Central memory CD8-positive, alpha-beta T cell (primary cell): Measurements from ENCODE around the gene TJP3.

ENCODE experiments used
- ATAC-seq: fragments of 150-1000 bp; cut with Tn5 transposase; replicated peaks from 2 replicates; pipeline ENCODE4 v1.10.0; 2022; ENCODE audit warnings: mild to moderate bottlenecking, moderate FRiP score, moderate number of reproducible peaks; ENCODE audit not compliant: poor library complexity, severe bottlenecking; ENCODE audit errors: extremely low read depth
- DNase-seq, 2 donors: peaks; one replicate each; pipeline ENCODE4 v3.0.0; 2021; ENCODE audit warnings: low spot score in 2 of 2
- H3K27ac Mint-ChIP-seq: one replicate; pipeline ENCODE4 v1.8.0; 2022; ENCODE audit warnings: low read depth, mild to moderate bottlenecking, moderate library complexity, mixed read lengths
- H3K27me3 Mint-ChIP-seq: one replicate; pipeline ENCODE4 v1.8.0; 2022; ENCODE audit warnings: mixed read lengths
- H3K36me3 Mint-ChIP-seq: one replicate; pipeline ENCODE4 v1.8.0; 2022; ENCODE audit warnings: mild to moderate bottlenecking, moderate library complexity, mixed read lengths; ENCODE audit not compliant: insufficient read depth
- H3K4me1 Mint-ChIP-seq: one replicate; pipeline ENCODE4 v1.8.0; 2022; ENCODE audit warnings: mixed read lengths
- H3K4me3 Mint-ChIP-seq: one replicate; pipeline ENCODE4 v1.8.0; 2022; ENCODE audit warnings: mild to moderate bottlenecking, moderate library complexity, mixed read lengths
- H3K9me3 Mint-ChIP-seq: one replicate; pipeline ENCODE4 v1.8.0; 2022; ENCODE audit warnings: mixed read lengths

Gene TJP3

GRCh38 chr19:3698386-3698950 is 9.7 kb upstream of the TJP3 start:
- Mint-ChIP-seq H3K9me3 (no peaks in the 10 kb centered on the region), H3K27me3 (no peaks in the 10 kb centered on the region), H3K36me3 (no peaks in the 10 kb centered on the region), H3K4me1 (peaks cover 44% of the 10 kb centered on the region), H3K4me3 (peak overlapping the region; percentile 92), H3K27ac (peak overlapping the region; percentile 77)
- DNase-seq (no peak), ATAC-seq (no peak)

DNA sequence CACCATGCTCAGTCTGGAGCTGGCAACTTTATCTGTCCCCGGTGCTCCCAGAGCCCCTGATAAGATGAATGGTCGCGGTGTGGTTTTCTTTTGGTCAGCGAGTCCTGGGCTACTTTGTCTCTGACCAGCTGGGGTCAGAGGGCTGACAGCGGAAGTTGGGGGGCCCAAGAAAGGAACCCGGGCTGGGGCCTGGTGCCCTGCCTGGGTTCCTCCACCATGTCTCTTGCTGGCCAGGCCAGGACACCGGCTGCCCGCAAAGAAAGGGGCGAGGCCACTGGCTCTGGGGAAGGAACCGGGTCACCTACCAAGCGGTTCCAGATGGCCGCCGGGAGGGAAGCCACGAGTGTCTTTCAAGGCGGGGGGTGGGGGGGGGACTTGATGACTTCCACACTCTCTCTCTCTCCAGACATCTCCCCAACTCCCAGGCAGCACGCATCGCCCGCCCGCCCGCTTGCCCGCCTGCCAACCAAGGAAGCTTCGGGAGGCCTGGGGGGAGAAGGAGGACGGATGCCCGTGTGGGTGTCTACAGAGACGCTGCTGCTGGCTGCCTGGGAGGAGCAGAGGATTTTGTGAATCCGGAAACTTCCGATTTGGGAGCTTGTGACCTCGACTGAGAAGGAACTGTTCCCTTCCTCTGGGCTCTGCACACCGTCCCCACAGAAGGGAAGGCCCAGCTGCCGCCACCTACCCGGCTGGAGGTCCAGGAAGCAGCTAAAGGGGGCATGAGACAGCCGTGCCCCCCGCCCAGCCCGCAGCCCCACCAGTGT is 9.0 kb upstream of the TJP3 start:
- H3K27me3 Mint-ChIP-seq = no peaks in the 10 kb centered on the region
- peak overlapping the region; percentile 92 for H3K4me3 Mint-ChIP-seq

DNA sequence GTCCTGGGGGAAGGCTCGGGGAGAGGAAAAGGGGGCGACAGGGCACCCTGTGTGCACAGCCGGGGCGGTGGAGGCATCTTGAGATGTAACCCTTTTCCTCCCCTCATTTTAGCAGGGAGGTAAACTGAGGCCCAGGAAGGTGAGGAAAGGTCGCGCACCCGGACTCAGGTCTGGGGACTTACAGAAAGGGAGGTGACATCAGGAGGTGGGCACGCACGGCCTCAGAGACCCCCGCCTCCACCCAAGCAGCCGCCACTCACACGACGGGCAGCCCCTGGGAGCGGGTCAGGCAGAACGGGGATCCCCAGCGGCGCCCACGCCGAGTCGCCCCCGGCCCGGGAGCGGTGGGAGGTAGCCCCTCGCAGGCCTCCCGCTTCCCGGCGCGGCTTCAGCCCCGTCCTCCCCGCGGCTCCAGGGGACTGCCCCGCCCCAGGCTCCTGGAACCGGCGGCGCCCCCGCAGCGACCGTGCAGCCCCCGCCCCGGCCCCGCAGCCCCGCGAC is 8.4 kb upstream of the TJP3 start:
- DNase-seq = no peak
- peak overlapping the region; percentile 72 for H3K27ac Mint-ChIP-seq
- peak overlapping the region; percentile 92 for H3K4me3 Mint-ChIP-seq
- no peaks in the 10 kb centered on the region for H3K27me3 Mint-ChIP-seq
- H3K36me3 Mint-ChIP-seq = no peaks in the 10 kb centered on the region
- peaks cover 38% of the 10 kb centered on the region for H3K4me1 Mint-ChIP-seq
- no peak for ATAC-seq
- H3K9me3 Mint-ChIP-seq = no peaks in the 10 kb centered on the region

More for the DNA sequence above, 9.0 kb upstream of the TJP3 start:
- no peak for DNase-seq
- Mint-ChIP-seq H3K27ac (peak overlapping the region; percentile 72), H3K9me3 (no peaks in the 10 kb centered on the region), H3K36me3 (no peaks in the 10 kb centered on the region), H3K4me1 (peaks cover 43% of the 10 kb centered on the region)
- ATAC-seq = no peak

DNA sequence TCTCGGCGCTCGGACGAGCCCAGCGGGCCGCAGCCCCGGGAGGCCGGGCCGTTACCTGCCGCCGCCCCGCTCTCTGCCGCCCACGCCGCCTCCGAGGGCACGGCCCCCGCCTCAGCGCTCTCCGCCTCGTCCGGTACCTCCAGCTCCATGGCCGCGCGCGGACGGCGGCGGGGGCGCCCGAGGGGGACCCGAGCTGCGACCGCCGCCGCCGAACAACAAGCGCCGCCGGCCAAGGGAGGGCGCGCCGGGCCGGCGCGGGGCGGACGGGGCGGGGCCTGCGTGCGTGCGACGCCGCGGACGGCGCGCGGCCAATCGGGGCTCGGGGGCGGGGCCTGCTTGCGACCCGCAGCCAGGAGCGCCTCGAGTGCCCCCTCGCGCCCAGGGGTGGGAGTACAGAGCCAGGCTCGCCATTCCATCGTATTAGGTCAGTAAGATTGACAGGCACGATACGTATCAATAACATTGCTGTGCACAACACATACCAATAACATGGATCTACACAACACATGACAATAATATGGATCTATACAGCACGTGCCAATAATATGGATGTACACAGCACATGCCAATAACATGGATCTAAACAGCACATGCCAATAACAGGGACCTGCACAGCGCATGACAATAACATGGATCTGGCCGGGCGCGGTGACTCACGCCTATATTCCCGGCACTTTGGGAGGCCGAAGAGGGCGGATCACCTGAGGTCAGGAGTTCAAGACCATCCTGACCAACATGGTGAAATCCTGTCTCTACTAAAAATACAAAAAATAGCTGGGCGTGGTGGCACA is 7.7 kb upstream of the TJP3 start, which contains the start of gene PIP5K1C:
PIP5K1C (minus strand) TSS at position 227 of the 791 bp plus-strand sequence; CDS start at position 149, 78 bp downstream.
- Mint-ChIP-seq H3K9me3 (no peaks in the 10 kb centered on the region), H3K4me3 (peak within 1 kb of the TSS; percentile 92), H3K27ac (peak within 1 kb of the TSS; percentile 72), H3K27me3 (no peaks in the 10 kb centered on the region), H3K36me3 (no peaks in the 10 kb centered on the region), H3K4me1 (peaks cover 37% of the 10 kb centered on the region)
- ATAC-seq = peak; percentile 85
- peak; percentile 86 to 91 for DNase-seq

- H3K9me3 Mint-ChIP-seq = no peaks in the 10 kb centered on the region
- H3K4me1 Mint-ChIP-seq = peaks cover 32% of the 10 kb centered on the region
- peak overlapping the region; percentile 92 for H3K4me3 Mint-ChIP-seq
- no peaks in the 10 kb centered on the region for H3K27me3 Mint-ChIP-seq
- H3K27ac Mint-ChIP-seq = no peak overlapping the region
- DNase-seq (no peak), ATAC-seq (no peak)
- no peaks in the 10 kb centered on the region for H3K36me3 Mint-ChIP-seq
These were observed 7.0 kb upstream of the TJP3 start for GRCh38 chr19:3701200-3701599.

DNA sequence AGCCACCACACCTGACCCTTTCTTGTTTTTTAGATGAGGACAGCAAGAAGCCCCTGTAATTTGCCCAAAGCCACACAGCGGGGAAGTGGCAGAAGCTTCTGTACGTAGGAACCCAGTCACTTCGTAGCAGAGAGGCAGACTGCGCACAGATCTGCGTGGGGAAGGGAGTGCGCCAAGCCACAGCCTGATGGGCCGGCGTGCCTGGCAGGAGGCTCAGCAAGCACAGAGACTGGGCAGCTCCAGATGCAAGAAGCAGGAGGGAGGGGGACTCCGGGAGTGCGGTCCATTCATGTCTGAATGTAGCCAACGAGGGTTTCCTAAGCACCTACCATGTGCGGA is 347 bp upstream of the TJP3 start:
- no peak for ATAC-seq
- no peak overlapping the region for H3K27ac Mint-ChIP-seq
- H3K4me3 Mint-ChIP-seq = no peak overlapping the region
- no peaks in the 10 kb centered on the region for H3K27me3 Mint-ChIP-seq
- no peaks in the 10 kb centered on the region for H3K4me1 Mint-ChIP-seq
- H3K9me3 Mint-ChIP-seq = no peaks in the 10 kb centered on the region
- H3K36me3 Mint-ChIP-seq = peaks cover 1% of the 10 kb centered on the region
- DNase-seq = no peak

DNA sequence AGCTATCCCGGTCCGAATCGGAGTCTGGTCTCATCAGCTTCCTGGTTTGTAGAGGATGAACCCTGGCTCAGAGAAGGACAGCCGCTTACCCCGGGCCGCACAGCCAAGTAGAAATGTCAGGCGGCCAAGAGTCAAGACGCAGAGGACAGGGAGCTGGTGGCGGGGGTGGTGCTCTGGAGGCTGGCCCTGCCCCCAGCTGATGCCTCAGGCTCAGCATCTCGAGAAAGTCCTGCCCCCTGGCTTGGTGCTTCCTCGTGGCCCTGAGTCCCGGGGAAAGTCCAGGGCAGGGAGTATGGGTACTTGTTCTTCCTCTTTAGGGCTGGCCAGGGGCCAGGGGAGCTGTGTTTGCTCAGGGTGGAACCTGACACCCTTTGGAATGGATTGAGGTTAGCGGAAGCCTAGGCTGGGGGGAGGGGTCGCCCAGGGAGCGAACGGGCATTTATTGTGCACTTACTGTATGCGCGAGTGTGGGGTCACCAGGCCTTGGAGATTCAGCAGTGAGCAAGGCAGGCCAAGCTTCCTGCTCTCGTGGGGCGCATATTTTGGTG is 2.2 kb downstream of the TJP3 start:
- no peaks in the 10 kb centered on the region for H3K9me3 Mint-ChIP-seq
- H3K4me3 Mint-ChIP-seq = no peak overlapping the region
- DNase-seq (no peak), ATAC-seq (no peak)
- no peaks in the 10 kb centered on the region for H3K27me3 Mint-ChIP-seq
- H3K27ac Mint-ChIP-seq = no peak overlapping the region
- H3K36me3 Mint-ChIP-seq = peaks cover 1% of the 10 kb centered on the region
- peaks cover 5% of the 10 kb centered on the region for H3K4me1 Mint-ChIP-seq

DNA sequence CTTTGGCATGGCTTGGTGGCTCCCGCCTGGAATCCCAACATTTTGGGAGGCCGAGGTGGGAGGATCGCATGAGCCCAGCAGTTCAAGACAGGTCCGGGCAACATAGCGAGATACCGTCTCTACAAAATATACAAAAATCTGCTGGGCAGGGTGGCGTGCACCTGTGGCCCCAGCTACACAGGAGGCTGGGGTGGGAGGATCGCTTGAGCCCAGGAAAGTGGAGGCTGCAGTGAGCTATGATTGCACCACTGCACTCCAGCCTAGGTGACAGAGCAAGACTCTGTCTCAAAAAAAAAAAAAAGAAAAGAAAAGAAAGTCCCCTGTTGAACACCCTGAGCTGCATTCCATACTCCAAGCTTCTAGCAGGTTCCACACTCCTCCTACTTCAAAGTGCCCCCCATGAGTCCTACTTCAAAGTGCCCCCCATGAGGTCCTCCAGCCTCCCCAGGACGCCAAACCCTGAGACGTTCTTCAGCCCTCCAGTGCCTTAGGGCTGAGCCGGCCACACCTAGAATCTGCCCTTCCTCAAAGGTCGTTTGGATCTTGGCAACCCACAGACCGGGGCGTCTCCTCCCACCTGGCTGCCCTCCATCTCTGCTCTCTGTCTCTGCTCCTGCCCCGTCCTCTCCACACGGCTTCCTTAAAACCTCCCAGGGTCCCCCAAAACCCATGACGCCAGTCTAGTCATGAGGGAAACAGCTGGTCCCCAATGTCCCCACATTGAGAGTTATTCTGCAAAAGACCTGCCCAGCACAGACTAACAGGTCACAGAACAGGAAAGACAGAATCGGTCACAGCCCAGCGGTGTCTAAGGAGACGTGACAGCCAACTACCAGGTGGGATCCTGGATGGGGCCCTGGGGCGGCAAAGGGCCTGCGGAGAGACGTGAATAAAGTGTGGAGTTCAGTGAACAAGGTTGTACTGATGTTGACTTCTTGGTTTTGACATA is 4.8 kb downstream of the TJP3 start:
- no peak overlapping the region for H3K27ac Mint-ChIP-seq
- no peak overlapping the region for H3K4me3 Mint-ChIP-seq

DNA sequence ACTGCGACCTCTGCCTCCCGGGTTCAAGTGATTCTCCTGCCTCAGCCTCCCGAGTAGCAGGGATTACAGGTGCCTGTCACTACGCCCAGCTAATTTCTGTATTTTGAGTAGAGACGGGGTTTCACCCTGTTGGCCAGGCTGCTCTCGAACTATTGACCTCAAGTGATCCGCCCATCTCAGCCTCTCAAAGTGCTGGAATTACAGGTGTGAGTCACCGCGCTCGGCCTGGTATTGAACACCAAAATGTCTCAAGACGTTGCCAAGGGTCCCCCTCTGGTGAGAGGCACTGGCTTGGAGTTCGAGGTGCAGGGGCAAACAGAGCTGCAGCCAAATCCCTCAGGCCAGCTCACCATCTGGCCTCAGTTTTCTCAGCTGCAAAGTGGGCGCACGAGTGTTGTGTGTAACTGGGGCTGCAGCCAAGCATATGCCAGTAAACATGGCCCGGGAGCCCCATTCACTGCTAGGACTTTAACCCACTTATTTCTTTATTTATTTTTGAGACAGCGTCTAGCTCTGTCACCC is 8.0 kb downstream of the TJP3 start:
- DNase-seq (no peak), ATAC-seq (no peak)
- Mint-ChIP-seq H3K4me3 (no peak overlapping the region), H3K4me1 (peaks cover 5% of the 10 kb centered on the region), H3K27ac (no peak overlapping the region), H3K9me3 (no peaks in the 10 kb centered on the region), H3K36me3 (no peaks in the 10 kb centered on the region), H3K27me3 (peaks cover 11% of the 10 kb centered on the region)

More for the DNA sequence above, 4.8 kb downstream of the TJP3 start:
- peaks cover 5% of the 10 kb centered on the region for H3K4me1 Mint-ChIP-seq
- H3K9me3 Mint-ChIP-seq = no peaks in the 10 kb centered on the region
- ATAC-seq (no peak), DNase-seq (no peak)
- no peaks in the 10 kb centered on the region for H3K27me3 Mint-ChIP-seq
- peaks cover 1% of the 10 kb centered on the region for H3K36me3 Mint-ChIP-seq

DNA sequence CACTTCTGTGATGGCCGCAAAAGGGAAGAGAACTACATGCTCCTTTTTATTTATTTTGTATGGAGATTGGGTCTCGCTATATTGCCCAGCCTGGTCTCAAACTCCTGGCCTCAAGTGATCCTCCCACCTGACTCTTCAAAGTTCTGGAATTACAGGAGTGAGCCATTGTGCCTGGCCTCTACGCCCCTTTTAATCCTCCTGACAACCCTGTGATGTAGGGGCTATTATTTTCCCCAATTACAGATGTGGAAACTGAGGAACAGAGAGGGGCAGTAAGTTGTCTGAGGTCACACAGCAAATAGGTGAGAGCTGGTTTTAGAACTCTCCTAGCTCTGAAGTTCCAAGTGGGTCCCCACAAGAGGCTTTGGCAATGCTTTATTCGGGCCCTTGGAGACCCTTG is 11.7 kb downstream of the TJP3 start:
- no peaks in the 10 kb centered on the region for H3K4me1 Mint-ChIP-seq
- H3K27me3 Mint-ChIP-seq = peaks cover 14% of the 10 kb centered on the region
- H3K27ac Mint-ChIP-seq = no peak overlapping the region
- no peak for DNase-seq
- H3K36me3 Mint-ChIP-seq = no peaks in the 10 kb centered on the region
- no peak overlapping the region for H3K4me3 Mint-ChIP-seq
- no peaks in the 10 kb centered on the region for H3K9me3 Mint-ChIP-seq
- ATAC-seq = no peak

DNA sequence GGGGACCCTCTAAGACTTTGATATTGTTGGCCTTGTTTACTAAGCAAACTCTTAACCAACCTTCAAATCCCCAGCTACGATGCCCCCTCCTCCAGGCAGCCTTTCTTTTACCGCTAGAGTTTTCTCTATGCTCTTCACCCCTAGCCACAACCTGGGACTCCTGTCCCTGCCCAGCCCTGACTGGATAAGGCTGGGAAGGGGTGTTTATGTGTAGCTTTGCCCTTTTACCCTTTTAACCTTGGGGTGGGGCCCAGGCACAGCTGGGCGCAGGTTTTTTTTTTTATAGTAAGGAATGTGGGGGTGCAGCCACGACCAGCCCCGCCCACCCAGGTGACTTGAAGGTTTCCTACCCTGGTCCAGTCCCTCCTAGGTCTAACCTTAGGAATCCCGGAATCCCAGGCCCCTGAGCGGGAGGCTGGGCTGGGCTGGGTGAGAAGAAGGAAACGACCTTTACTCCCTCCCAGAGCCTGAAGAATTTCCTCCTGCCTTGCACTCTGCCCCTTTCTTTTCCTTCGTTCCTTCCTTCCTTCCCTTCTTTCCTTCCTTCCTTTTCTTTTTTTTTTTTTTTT is 12.2 kb downstream of the TJP3 start:
- Mint-ChIP-seq H3K4me1 (no peaks in the 10 kb centered on the region), H3K27me3 (peaks cover 14% of the 10 kb centered on the region), H3K27ac (no peak overlapping the region), H3K36me3 (no peaks in the 10 kb centered on the region), H3K4me3 (no peak overlapping the region), H3K9me3 (no peaks in the 10 kb centered on the region)
- no peak for ATAC-seq
- DNase-seq = no peak
